ENCODE results near the gene HMCN1. TPM values are rescaled to one million over a fixed set of nuclear protein-coding genes. Genes with fewer than 3 reads are reported as not detected.

HMCN1 gene
- total and polyA plus RNA-seq, 8 donors: 0.12 to 15.1 (median 0.86) TPM

GRCh38 chr1:185871627-185872150 is 137.5 kb downstream of the HMCN1 start:
- H3K27ac ChIP-seq: no peak overlapping the region
- no peak for TF ChIP-seq POLR2A (IDR thresholded peaks at IDR 0.05)
- no peak for TF ChIP-seq CTCF (IDR thresholded peaks at IDR 0.05)
- H3K27me3 ChIP-seq: no peaks in the 10 kb centered on the region
- intact Hi-C loops (cut with DNase I; ENCODE audit: low total_unique reads): no loop called here
- H3K36me3 ChIP-seq: no peaks in the 10 kb centered on the region
- no peaks in the 10 kb centered on the region for H3K9me3 ChIP-seq
- 67 to 89% (median 79%) methylated on average over 2 of the region's 2 CpGs for WGBS, 5 donors
- DNase-seq: no peak
- H3K4me3 ChIP-seq: no peak overlapping the region
- peaks cover 0 to 3% (median 0%) of the 10 kb centered on the region in 4 donors for H3K4me1 ChIP-seq

- H3K4me3 ChIP-seq: no peak overlapping the region
- 88 to 96% (median 94%) methylated on average over 2 of the region's 2 CpGs for WGBS, 5 donors
- intact Hi-C loops (cut with DNase I; ENCODE audit: low total_unique reads): no loop called here
- H3K9me3 ChIP-seq: no peaks in the 10 kb centered on the region
- no peaks in the 10 kb centered on the region for H3K27me3 ChIP-seq
- peaks cover 0 to 3% (median 0%) of the 10 kb centered on the region in 4 donors for H3K4me1 ChIP-seq
- no peak for TF ChIP-seq EP300 (IDR thresholded peaks at IDR 0.05)
- H3K36me3 ChIP-seq: no peaks in the 10 kb centered on the region
- DNase-seq: no peak
- H3K27ac ChIP-seq: no peak overlapping the region
These were observed 140.1 kb downstream of the HMCN1 start for GRCh38 chr1:185874246-185874645.

GRCh38 chr1:185880330-185880729 is 146.1 kb downstream of the HMCN1 start:
- Histone ChIP-seq H3K9me3 (no peaks in the 10 kb centered on the region), H3K36me3 (no peaks in the 10 kb centered on the region), H3K4me1 (no peaks in the 10 kb centered on the region), H3K27ac (no peak overlapping the region), H3K4me3 (no peak overlapping the region), H3K27me3 (no peaks in the 10 kb centered on the region)
- no peak for TF ChIP-seq EP300 (IDR thresholded peaks at IDR 0.05)
- no peak for TF ChIP-seq POLR2AphosphoS5 (IDR thresholded peaks at IDR 0.05)
- no peak for TF ChIP-seq CTCF (IDR thresholded peaks at IDR 0.05)
- TF ChIP-seq POLR2A (IDR thresholded peaks at IDR 0.05): no peak
- DNase-seq: no peak
- intact Hi-C loops (cut with DNase I; ENCODE audit: low total_unique reads): no loop called here

GRCh38 chr1:185880779-185881333 is 146.7 kb downstream of the HMCN1 start:
- H3K9me3 ChIP-seq: no peaks in the 10 kb centered on the region
- no peaks in the 10 kb centered on the region for H3K36me3 ChIP-seq
- WGBS, 5 donors: 85 to 93% (median 88%) methylated on average over 7 of the region's 7 CpGs
- intact Hi-C loops (cut with DNase I; ENCODE audit: low total_unique reads): no loop called here
- no peak overlapping the region for H3K27ac ChIP-seq
- no peak overlapping the region for H3K4me3 ChIP-seq
- H3K4me1 ChIP-seq: no peaks in the 10 kb centered on the region
- TF ChIP-seq CTCF (IDR thresholded peaks at IDR 0.05) (no peak), POLR2A (IDR thresholded peaks at IDR 0.05) (no peak), POLR2AphosphoS5 (IDR thresholded peaks at IDR 0.05) (no peak)
- H3K27me3 ChIP-seq: no peaks in the 10 kb centered on the region
- no peak for DNase-seq

GRCh38 chr1:185886046-185886445 is 151.9 kb downstream of the HMCN1 start:
- H3K36me3 ChIP-seq: no peaks in the 10 kb centered on the region
- intact Hi-C loops (cut with DNase I; ENCODE audit: low total_unique reads): no loop called here

More at GRCh38 chr1:185886046-185886445, 151.9 kb downstream of the HMCN1 start:
- no peak for DNase-seq
- H3K27ac ChIP-seq: no peak overlapping the region
- H3K4me3 ChIP-seq: no peak overlapping the region
- no peaks in the 10 kb centered on the region for H3K4me1 ChIP-seq
- 67 to 95% (median 81%) methylated on average over 1 of the region's 1 CpG for WGBS, 5 donors
- TF ChIP-seq POLR2A (IDR thresholded peaks at IDR 0.05): no peak
- no peak for TF ChIP-seq EP300 (IDR thresholded peaks at IDR 0.05)
- no peak for TF ChIP-seq CTCF (IDR thresholded peaks at IDR 0.05)
- TF ChIP-seq POLR2AphosphoS5 (IDR thresholded peaks at IDR 0.05): no peak
- H3K9me3 ChIP-seq: no peaks in the 10 kb centered on the region
- no peaks in the 10 kb centered on the region for H3K27me3 ChIP-seq

Data from stomach (tissue), 9 donors.